BLaER1 treated with 17β-estradiol and CSF1 and Interleukin-3, amounts not matched to agents 10 nM and 100 nM (cell line): Measurements from ENCODE around the gene GGN.

Experiments used
- H3K27ac ChIP-seq, 11 experiments: shearing (Covaris generic); formaldehyde crosslinking; 2 replicates each; pipeline ENCODE4 v1.8.1; 2022
- H3K27me3 ChIP-seq, 11 experiments: shearing (Covaris generic); formaldehyde crosslinking; 2 replicates each; pipeline ENCODE4 v1.8.1; 2022
- H3K36me3 ChIP-seq, 11 experiments: shearing (Covaris generic); formaldehyde crosslinking; 2 replicates each; pipeline ENCODE4 v1.8.1; 2022
- H3K4me1 ChIP-seq, 10 experiments: shearing (Covaris generic); formaldehyde crosslinking; 2 replicates each; pipeline ENCODE4 v1.8.1; 2022
- H3K4me2 ChIP-seq, 11 experiments: shearing (Covaris generic); formaldehyde crosslinking; 2 replicates each; pipeline ENCODE4 v1.8.1; 2022
- H3K4me3 ChIP-seq, 10 experiments: shearing (Covaris generic); formaldehyde crosslinking; 2 replicates each; pipeline ENCODE4 v1.8.1; 2022
- H3K9ac ChIP-seq, 11 experiments: shearing (Covaris generic); formaldehyde crosslinking; 2 replicates each; pipeline ENCODE4 v1.8.1; 2022
- H3K9me3 ChIP-seq, 11 experiments: shearing (Covaris generic); formaldehyde crosslinking; replicated peaks in 1 of 11; 2 replicates each; pipeline ENCODE4 v1.8.1; 2022
- H4K20me1 ChIP-seq, 11 experiments: shearing (Covaris generic); formaldehyde crosslinking; 2 replicates each; pipeline ENCODE4 v1.8.1; 2022
- Cebpa-rat ChIP-seq, 11 experiments: shearing (Covaris generic); IDR thresholded peaks; 2 replicates each; pipeline ENCODE4 v1.8.1; 2022

The GGN gene

DNA sequence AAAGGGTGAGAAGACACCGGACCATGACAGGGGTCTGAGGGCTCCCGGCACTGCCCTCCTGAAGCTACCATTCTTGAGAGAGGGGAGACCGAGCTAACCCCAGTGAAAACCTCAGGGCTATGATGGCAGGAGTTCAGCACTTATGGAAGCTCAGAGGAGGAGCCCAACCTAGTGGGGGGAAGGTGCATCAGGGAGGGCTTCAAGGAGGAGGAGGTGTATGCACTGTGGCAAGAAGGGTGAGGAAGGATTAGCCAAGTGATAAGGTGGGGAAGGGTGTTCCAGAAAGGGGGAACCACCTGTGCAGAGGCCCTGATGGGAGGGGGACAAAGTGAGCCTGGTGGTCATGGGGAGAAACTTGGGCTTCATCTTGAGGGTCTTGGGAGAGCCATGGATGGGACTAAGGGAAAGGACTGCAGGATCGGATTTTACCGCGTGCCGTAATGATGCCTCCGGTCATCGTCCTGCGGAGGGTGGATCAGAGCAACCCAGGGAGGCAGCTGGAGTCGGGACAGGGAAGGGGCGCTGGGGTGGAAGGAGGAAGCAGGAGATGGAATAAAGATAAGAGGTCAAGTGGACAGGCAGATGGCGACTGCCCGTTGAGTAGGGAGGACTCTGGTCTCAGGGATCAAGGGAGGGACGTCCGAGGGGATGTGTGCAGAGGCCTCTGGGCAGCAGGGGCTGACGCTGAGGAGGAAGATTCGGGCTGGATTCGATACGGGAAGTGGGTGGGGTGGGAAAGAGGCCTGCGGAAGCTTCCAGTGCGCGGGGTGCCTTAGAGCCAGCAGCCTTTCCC, 26.8 kb downstream of the GGN start:
- H3K9me3 ChIP-seq = peaks cover 7 to 17% (median 14%) of the 10 kb centered on the region in 11 experiments; a peak in 20 of 22 replicates
- H3K4me2 ChIP-seq = peak overlapping the region; percentile 88 to 100 (median 96)
- no peak for TF ChIP-seq Cebpa-rat (IDR thresholded peaks at IDR 0.05)
- no peaks in the 10 kb centered on the region for H3K36me3 ChIP-seq
- H4K20me1 ChIP-seq = peaks cover 0 to 11% (median 0%) of the 10 kb centered on the region in 11 experiments; a peak in 5 of 22 replicates
- H3K27me3 ChIP-seq = peaks cover 8 to 30% (median 22%) of the 10 kb centered on the region in 11 experiments
- H3K9ac ChIP-seq = peak overlapping the region; percentile 39 to 74 (median 67); a peak in 20 of 22 replicates
- H3K27ac ChIP-seq = peak overlapping the region in 2 of 11 experiments; percentile 44 to 59; a peak in 3 of 22 replicates
- peaks cover 7 to 17% (median 15%) of the 10 kb centered on the region in 10 experiments; a peak in 19 of 20 replicates for H3K4me1 ChIP-seq
- H3K4me3 ChIP-seq = peak overlapping the region; percentile 64 to 90 (median 73)

GRCh38 chr19:38360351-38360750, 27.5 kb downstream of the GGN start:
- H3K27me3 ChIP-seq = peaks cover 8 to 30% (median 22%) of the 10 kb centered on the region in 11 experiments
- no peak overlapping the region for H3K4me3 ChIP-seq
- 0 out of 22 replicates have a peak overlapping the region, but pooled peaks of 1 of the 11 experiments have one; percentile 100 for H3K4me2 ChIP-seq
- H3K36me3 ChIP-seq = no peaks in the 10 kb centered on the region
- H3K9me3 ChIP-seq = peaks cover 7 to 16% (median 13%) of the 10 kb centered on the region in 11 experiments; a peak in 20 of 22 replicates
- H4K20me1 ChIP-seq = peaks cover 0 to 11% (median 0%) of the 10 kb centered on the region in 11 experiments; a peak in 5 of 22 replicates
- H3K27ac ChIP-seq = no peak overlapping the region
- TF ChIP-seq Cebpa-rat (IDR thresholded peaks at IDR 0.05) = no peak
- H3K9ac ChIP-seq = no peak overlapping the region
- H3K4me1 ChIP-seq = peaks cover 7 to 17% (median 15%) of the 10 kb centered on the region in 10 experiments; a peak in 19 of 20 replicates

DNA sequence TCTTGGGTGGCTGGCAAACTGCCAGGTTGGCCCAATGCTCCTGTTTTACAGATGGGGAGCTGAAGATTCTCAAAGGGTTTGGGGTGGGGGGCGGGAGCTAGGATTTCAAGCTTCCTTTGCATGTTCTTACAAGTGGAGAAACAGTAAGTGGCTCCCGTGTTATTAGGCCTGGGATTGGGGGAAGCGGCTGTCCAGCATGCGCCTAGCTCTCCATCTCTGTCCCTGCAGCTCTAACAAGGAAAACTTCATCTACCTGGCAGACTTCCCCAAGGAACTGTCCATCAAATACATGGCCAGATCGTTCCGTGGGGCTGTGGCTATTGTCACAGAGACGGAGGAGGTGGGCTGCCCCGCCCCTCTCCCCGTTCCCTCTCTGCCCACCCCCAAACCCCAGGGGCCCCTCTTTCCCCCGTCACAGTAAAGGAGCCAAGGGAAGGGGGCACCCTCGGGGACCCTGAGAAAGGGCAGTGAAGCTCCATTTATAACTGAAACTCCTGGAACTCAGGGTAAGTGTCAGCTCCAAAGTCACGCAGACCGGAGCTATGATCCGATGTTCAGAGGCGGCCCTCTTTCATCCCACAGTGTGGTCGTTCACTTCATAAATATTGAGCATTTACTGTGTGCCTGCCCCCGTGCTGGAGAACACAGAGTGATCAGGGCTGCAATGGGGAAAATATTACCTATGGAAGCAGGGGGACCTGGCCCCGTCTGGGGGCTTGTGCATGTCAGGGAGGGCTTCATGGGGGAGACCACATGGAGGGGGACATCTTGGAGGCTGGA, 28.4 kb downstream of the GGN start:
- Histone ChIP-seq H3K4me3 (no peak overlapping the region), H3K9me3 (peaks cover 1 to 6% (median 4%) of the 10 kb centered on the region in 11 experiments; a peak in 20 of 22 replicates), H3K4me1 (peaks cover 7 to 17% (median 15%) of the 10 kb centered on the region in 10 experiments; a peak in 19 of 20 replicates), H3K27ac (no peak overlapping the region), H3K4me2 (no peak overlapping the region), H3K9ac (no peak overlapping the region), H4K20me1 (peaks cover 0 to 11% (median 0%) of the 10 kb centered on the region in 11 experiments; a peak in 5 of 22 replicates), H3K36me3 (no peaks in the 10 kb centered on the region), H3K27me3 (peaks cover 8 to 30% (median 22%) of the 10 kb centered on the region in 11 experiments)
- no peak for TF ChIP-seq Cebpa-rat (IDR thresholded peaks at IDR 0.05)

DNA sequence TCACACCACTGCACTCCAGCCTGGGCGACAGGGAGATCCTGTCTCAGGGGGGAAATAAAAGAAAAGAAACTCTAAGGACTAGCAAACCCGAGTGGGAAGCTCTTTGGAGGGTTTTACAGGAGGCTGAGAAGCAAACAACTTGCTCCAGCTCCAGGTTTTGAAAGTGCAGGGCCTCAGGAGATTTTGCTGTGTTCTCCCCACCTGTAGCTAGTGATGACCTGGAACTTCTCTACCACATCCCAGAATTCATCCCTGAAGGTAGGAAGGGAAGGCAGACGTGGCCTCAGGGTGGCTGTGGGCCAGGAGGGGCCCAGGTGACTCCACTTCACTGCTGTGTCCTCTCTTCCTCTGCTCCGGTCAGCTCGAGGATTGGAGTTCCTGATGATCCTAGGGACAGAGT, 29.8 kb downstream of the GGN start:
- H3K4me1 ChIP-seq = peaks cover 7 to 16% (median 13%) of the 10 kb centered on the region in 10 experiments; a peak in 19 of 20 replicates
- peaks cover 8 to 30% (median 22%) of the 10 kb centered on the region in 11 experiments for H3K27me3 ChIP-seq
- peaks cover 0 to 11% (median 0%) of the 10 kb centered on the region in 11 experiments; a peak in 5 of 22 replicates for H4K20me1 ChIP-seq
- H3K27ac ChIP-seq = no peak overlapping the region
- no peak overlapping the region for H3K4me2 ChIP-seq
- H3K9me3 ChIP-seq = no peaks in the 10 kb centered on the region
- no peak for TF ChIP-seq Cebpa-rat (IDR thresholded peaks at IDR 0.05)
- H3K36me3 ChIP-seq = no peaks in the 10 kb centered on the region
- no peak overlapping the region for H3K9ac ChIP-seq
- no peak overlapping the region for H3K4me3 ChIP-seq

GRCh38 chr19:38355728-38356725, 31.8 kb downstream of the GGN start:
- TF ChIP-seq Cebpa-rat (IDR thresholded peaks at IDR 0.05) = no peak
- Histone ChIP-seq H3K27me3 (peaks cover 5 to 24% (median 15%) of the 10 kb centered on the region in 11 experiments), H3K36me3 (no peaks in the 10 kb centered on the region), H3K27ac (no peak overlapping the region), H3K9ac (no peak overlapping the region), H3K9me3 (no peaks in the 10 kb centered on the region), H3K4me2 (no peak overlapping the region), H4K20me1 (peaks cover 0 to 11% (median 0%) of the 10 kb centered on the region in 11 experiments; a peak in 5 of 22 replicates), H3K4me3 (no peak overlapping the region), H3K4me1 (peaks cover 3 to 20% (median 13%) of the 10 kb centered on the region in 10 experiments; a peak in 18 of 20 replicates)

DNA sequence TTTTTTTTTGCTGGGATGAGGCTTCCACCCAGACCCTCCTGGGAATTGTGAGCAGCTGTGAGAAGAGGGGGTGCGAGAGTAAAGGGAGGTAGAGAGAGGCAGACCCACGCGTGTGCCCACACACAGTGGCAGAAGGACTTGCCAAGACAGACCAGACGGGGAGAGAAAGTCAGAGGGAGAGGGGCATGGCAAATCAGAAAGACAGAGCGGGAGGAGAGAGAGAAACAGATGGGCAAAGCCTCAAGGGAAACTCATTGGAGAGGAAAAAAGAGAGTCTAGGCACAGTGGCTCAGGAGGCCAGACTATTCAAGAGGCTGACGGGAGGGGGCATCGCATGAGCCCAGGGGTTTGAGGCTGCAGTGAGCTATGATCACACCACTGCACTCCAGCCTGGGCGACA, 35.2 kb downstream of the GGN start:
- peak overlapping the region in 8 of 11 experiments; percentile 10 to 64 (median 52); a peak in 15 of 22 replicates for H3K4me2 ChIP-seq
- no peaks in the 10 kb centered on the region for H3K9me3 ChIP-seq
- peaks cover 0 to 11% (median 0%) of the 10 kb centered on the region in 11 experiments; a peak in 1 of 22 replicates for H4K20me1 ChIP-seq
- H3K4me3 ChIP-seq = no peak overlapping the region
- TF ChIP-seq Cebpa-rat (IDR thresholded peaks at IDR 0.05) = no peak
- H3K27me3 ChIP-seq = no peaks in the 10 kb centered on the region
- H3K4me1 ChIP-seq = peaks cover 0 to 17% (median 12%) of the 10 kb centered on the region in 10 experiments; a peak in 14 of 20 replicates
- H3K27ac ChIP-seq = no peak overlapping the region
- peak overlapping the region in 2 of 11 experiments; percentile 15 to 29; a peak in 2 of 22 replicates for H3K9ac ChIP-seq
- H3K36me3 ChIP-seq = no peaks in the 10 kb centered on the region

GRCh38 chr19:38351865-38352395, 35.9 kb downstream of the GGN start:
- H3K27me3 ChIP-seq = no peaks in the 10 kb centered on the region
- H3K9me3 ChIP-seq = no peaks in the 10 kb centered on the region
- no peak for TF ChIP-seq Cebpa-rat (IDR thresholded peaks at IDR 0.05)
- H3K36me3 ChIP-seq = no peaks in the 10 kb centered on the region
- peak overlapping the region in 8 of 11 experiments; percentile 10 to 64 (median 52); a peak in 14 of 22 replicates for H3K4me2 ChIP-seq
- H3K27ac ChIP-seq = no peak overlapping the region
- H3K4me1 ChIP-seq = peaks cover 0 to 17% (median 12%) of the 10 kb centered on the region in 10 experiments; a peak in 14 of 20 replicates
- H3K9ac ChIP-seq = peak overlapping the region in 1 of 11 experiments; percentile 29; a peak in 1 of 22 replicates
- H4K20me1 ChIP-seq = peaks cover 0 to 8% (median 0%) of the 10 kb centered on the region in 11 experiments; a peak in 1 of 22 replicates
- H3K4me3 ChIP-seq = no peak overlapping the region
